Heart left ventricle (tissue), 13 donors: ENCODE results near the gene KCTD18.

Experiments used
- POLR2A ChIP-seq, 2 donors: fragments of 450-650 bp; IDR thresholded peaks; one replicate each; pipeline ENCODE4 v1.6.1; 2017; ENCODE audit warnings: antibody characterized with exemption in 2 of 2, mild to moderate bottlenecking in 2 of 2, moderate library complexity in 2 of 2
- TF ChIP-seq, protein P1 (sequence below), 12 donors: fragments of 200-600 bp; sonication (generic) in 4 of 12; IDR thresholded peaks; one replicate each; pipeline versions ENCODE4 v1.5.0 to v1.8.0; 2018 to 2022; ENCODE audit warnings: antibody characterized with exemption in 12 of 12, mild to moderate bottlenecking in 5 of 12
- donor health status: ischemic (EF 13 %, LVEDD 7.1; RV severe dilation, severe dysfunction).
- donor health status: DM: no; HTN: yes; CAD: no.
- donor health status: DM: no; HTN: no; CAD: no.
- donor health status: ischemic (EF 25% LVEDD 6.9; RV normal size, moderate dysfunction).
- donor health status: ischemic (EF 25% LVEDD 5.7; RV mildly dilated, moderate dysfunction).
- donor health status: ischemic (EF 35%, LVEDD 5.7; RV mildly dilated, moderate dysfunction).
- donor health status: nonischemic (EF 11% LVEDD 7.7; RV severe dilation, severe dysfunction).
- donor health status: DM: yes; HTN: yes; CAD: no.
- donor health status: PGD.
- donor health status: ischemic (EF 29% LVEDD 5.4; RV normal size, mild dysfunction).
- donor health status: nonischemic (EF 23%, LVEDD 6.1; RV moderate dilation, normal function).

DNA sequence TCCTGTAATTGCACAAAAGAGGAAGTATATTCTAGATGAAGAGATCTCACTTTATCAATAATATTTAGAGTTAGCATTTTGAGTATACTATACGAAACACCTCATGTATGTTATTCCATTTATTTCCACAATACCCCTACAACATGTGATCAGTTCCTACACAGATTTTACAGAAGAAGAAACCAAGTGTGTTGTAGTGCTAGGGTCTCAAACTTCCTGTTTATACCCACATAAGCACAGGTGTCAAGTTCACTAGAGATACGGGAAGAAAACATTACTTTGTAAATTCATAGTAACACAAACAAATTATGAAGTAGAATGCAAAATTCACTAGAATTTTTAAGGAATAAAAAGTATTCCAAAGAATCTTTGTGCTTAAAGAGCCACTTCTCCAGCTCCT, 46.4 kb downstream of the KCTD18 start:
- TF ChIP-seq, protein P1, sequence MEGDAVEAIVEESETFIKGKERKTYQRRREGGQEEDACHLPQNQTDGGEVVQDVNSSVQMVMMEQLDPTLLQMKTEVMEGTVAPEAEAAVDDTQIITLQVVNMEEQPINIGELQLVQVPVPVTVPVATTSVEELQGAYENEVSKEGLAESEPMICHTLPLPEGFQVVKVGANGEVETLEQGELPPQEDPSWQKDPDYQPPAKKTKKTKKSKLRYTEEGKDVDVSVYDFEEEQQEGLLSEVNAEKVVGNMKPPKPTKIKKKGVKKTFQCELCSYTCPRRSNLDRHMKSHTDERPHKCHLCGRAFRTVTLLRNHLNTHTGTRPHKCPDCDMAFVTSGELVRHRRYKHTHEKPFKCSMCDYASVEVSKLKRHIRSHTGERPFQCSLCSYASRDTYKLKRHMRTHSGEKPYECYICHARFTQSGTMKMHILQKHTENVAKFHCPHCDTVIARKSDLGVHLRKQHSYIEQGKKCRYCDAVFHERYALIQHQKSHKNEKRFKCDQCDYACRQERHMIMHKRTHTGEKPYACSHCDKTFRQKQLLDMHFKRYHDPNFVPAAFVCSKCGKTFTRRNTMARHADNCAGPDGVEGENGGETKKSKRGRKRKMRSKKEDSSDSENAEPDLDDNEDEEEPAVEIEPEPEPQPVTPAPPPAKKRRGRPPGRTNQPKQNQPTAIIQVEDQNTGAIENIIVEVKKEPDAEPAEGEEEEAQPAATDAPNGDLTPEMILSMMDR (IDR thresholded peaks at IDR 0.05) = no peak
- no peak for TF ChIP-seq POLR2A (IDR thresholded peaks at IDR 0.05)
